GM12801 (cell line): ENCODE measurements around the gene CELF2.

Source experiments
- TF ChIP-seq, protein P1 (sequence below): IDR thresholded peaks from one replicate; pipeline ENCODE4 v1.5.1; 2011; ENCODE audit warnings: control low read depth; ENCODE audit not compliant: insufficient read length; ENCODE audit errors: extremely low read depth

Gene CELF2

GRCh38 chr10:11081408-11081807, 63.7 kb downstream of the CELF2 start:
- TF ChIP-seq, protein P1, sequence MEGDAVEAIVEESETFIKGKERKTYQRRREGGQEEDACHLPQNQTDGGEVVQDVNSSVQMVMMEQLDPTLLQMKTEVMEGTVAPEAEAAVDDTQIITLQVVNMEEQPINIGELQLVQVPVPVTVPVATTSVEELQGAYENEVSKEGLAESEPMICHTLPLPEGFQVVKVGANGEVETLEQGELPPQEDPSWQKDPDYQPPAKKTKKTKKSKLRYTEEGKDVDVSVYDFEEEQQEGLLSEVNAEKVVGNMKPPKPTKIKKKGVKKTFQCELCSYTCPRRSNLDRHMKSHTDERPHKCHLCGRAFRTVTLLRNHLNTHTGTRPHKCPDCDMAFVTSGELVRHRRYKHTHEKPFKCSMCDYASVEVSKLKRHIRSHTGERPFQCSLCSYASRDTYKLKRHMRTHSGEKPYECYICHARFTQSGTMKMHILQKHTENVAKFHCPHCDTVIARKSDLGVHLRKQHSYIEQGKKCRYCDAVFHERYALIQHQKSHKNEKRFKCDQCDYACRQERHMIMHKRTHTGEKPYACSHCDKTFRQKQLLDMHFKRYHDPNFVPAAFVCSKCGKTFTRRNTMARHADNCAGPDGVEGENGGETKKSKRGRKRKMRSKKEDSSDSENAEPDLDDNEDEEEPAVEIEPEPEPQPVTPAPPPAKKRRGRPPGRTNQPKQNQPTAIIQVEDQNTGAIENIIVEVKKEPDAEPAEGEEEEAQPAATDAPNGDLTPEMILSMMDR, result no peak

- TF ChIP-seq, protein P1, result no peak
These were observed 64.9 kb downstream of the CELF2 start for GRCh38 chr10:11082526-11082925.

GRCh38 chr10:11083051-11083450, 65.4 kb downstream of the CELF2 start:
- TF ChIP-seq, protein P1, result no peak

DNA sequence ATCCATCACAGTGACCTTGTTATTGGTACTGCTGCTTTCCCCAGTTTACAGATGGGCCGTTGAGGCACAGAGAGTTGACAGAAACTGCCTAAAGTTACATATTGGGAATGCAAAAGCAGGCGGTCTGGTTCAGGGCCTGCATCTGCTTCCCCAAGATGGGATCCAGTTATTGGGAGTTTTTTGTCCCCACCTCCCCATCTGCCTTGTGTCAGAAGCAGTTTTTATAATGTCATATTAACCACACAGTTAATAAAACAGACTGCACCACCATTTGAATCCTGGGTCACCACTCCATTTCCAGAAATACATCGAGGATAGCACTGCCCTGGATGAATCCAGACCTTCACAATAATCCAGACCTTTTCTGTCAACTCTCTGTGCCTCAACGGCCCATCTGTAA, 67.9 kb downstream of the CELF2 start:
- TF ChIP-seq, protein P1, result no peak

DNA sequence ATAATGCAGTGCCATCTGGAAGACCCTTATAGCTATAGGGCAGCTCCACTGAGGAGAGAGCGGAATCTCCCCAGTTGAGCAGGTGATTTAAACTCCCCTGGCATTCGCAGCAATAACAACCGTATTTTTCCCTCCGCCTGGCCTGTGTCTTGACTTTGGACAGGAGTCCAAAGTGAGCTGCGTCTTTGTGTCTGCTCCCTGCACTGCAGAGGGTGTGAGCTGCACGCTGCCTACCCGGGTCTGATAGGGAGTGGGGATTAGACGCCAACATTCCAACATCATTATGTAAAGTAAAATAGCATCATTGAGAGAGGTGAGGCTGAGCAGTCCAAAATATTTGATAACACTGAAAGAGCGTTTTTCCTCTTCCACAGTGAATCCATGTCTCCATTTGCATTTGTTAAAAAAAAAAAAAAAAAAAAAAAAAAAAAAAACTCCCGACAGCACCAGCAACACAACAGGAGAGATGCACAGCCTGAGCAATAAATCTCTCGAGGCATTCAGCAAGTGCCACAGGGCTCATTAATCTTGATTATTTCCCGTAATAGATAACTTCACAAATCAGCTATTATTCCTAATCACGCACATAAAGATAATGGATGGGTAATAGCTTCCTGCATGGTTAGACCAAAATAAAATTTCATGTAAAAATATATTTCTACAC, 68.6 kb downstream of the CELF2 start:
- TF ChIP-seq, protein P1, result no peak

DNA sequence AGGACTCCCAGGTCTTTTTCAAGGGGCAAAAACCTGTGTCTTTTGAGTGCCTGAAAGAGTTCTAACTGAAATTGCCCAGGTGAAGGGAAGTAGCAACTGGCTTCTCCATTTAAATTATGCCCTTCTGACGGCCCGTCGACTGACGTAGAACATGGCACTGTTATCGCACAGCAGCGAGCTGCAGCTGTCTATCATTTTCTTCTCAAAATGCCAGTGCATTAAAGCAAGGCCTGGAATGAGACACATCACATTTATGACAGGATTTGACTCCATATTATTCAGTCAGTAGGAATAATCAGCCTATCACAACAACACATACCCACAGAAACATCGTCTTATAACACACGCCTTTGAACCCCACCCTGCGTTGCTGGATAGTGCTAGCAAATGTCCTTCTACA, 69.7 kb downstream of the CELF2 start:
- TF ChIP-seq, protein P1, result no peak

DNA sequence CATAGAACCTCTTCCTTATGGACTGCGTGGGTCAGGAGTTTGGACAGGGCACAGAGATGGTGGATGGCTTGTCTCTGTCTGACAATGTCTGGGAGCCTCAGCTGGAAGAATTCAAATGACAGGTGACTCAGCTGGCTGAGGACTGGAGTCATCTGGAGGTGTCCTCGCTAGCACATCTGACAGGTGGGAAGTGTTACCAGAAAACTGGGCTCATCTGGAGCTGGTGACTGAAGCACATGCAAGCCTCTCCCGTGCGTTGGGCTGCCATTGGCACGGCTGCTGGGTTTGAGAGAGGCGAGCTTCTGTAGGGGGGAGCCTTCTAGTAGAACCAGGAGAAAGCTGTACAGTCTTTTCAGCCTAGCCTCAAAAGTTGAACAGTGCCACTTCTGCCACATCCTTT, 71.0 kb downstream of the CELF2 start:
- TF ChIP-seq, protein P1, result no peak
